Activated CD8-positive, alpha-beta memory T cell treated with anti-CD3 and anti-CD28 coated beads, Interleukin-2, amount 10 ng/mL, durations not matched to agents 7 days and 5 days (primary cell): ENCODE measurements around the gene SEMA6D. TPM values are rescaled to one million over a fixed set of nuclear protein-coding genes. Genes with fewer than 3 reads are reported as not detected.

Experiments
- ATAC-seq: fragments of 150-1000 bp; cut with Tn5 transposase; one replicate; pipeline ENCODE4 v1.10.0; 2021; ENCODE audit warnings: moderate library complexity
- CTCF ChIA-PET: fragments of 350-600 bp; sonication (Branson Sonifier 250); formaldehyde crosslinking; loops from one replicate; lab custom pipeline; 2021; ENCODE audit warnings: antibody characterized with exemption; lab: Charles Lee
- DNase-seq: peaks from one replicate; pipeline ENCODE4 v3.0.0-alpha.2; 2020
- H3K27ac Mint-ChIP-seq: one replicate; pipeline ENCODE4 v1.8.0; 2021; ENCODE audit warnings: mild to moderate bottlenecking, mixed read lengths
- H3K27me3 Mint-ChIP-seq: one replicate; pipeline ENCODE4 v1.8.0; 2021; ENCODE audit warnings: mixed read lengths
- H3K36me3 Mint-ChIP-seq: one replicate; pipeline ENCODE4 v1.8.0; 2021; ENCODE audit warnings: mild to moderate bottlenecking, mixed read lengths
- H3K4me1 Mint-ChIP-seq: one replicate; pipeline ENCODE4 v1.8.0; 2021; ENCODE audit warnings: mixed read lengths
- H3K4me3 Mint-ChIP-seq: one replicate; pipeline ENCODE4 v1.8.0; 2021; ENCODE audit warnings: mild to moderate bottlenecking, moderate library complexity, mixed read lengths
- H3K9me3 Mint-ChIP-seq: one replicate; pipeline ENCODE4 v1.8.0; 2022; ENCODE audit warnings: low read depth, mixed read lengths
- total RNA-seq, 2 experiments: library from RNA; stranded (reverse); gene quantifications; one replicate each; pipeline ENCODE4 v1.2.3, GENCODE V29; 2021

SEMA6D gene
- total RNA-seq, 2 experiments from 2014 or later = not detected

GRCh38 chr15:47742334-47742733 lies 25.0 kb downstream of the SEMA6D start:
- no peak overlapping the region for H3K27ac Mint-ChIP-seq
- peaks cover 3% of the 10 kb centered on the region for H3K9me3 Mint-ChIP-seq
- CTCF ChIA-PET = no interaction called here
- no peaks in the 10 kb centered on the region for H3K27me3 Mint-ChIP-seq
- ATAC-seq = no peak
- H3K4me3 Mint-ChIP-seq = no peak overlapping the region
- H3K36me3 Mint-ChIP-seq = no peaks in the 10 kb centered on the region
- no peaks in the 10 kb centered on the region for H3K4me1 Mint-ChIP-seq
- no peak for DNase-seq

GRCh38 chr15:47742742-47743141 lies 25.4 kb downstream of the SEMA6D start:
- no peak for ATAC-seq
- Mint-ChIP-seq H3K4me1 (no peaks in the 10 kb centered on the region), H3K4me3 (no peak overlapping the region), H3K27me3 (no peaks in the 10 kb centered on the region), H3K36me3 (no peaks in the 10 kb centered on the region), H3K27ac (no peak overlapping the region), H3K9me3 (peaks cover 3% of the 10 kb centered on the region)
- DNase-seq = no peak
- CTCF ChIA-PET = no interaction called here

GRCh38 chr15:47743385-47743784 lies 26.1 kb downstream of the SEMA6D start:
- DNase-seq (no peak), ATAC-seq (no peak)
- Mint-ChIP-seq H3K9me3 (peaks cover 3% of the 10 kb centered on the region), H3K27ac (no peak overlapping the region), H3K4me1 (no peaks in the 10 kb centered on the region), H3K27me3 (no peaks in the 10 kb centered on the region), H3K4me3 (no peak overlapping the region), H3K36me3 (no peaks in the 10 kb centered on the region)
- CTCF ChIA-PET = no interaction called here

- DNase-seq (no peak), ATAC-seq (no peak)
- H3K36me3 Mint-ChIP-seq = no peaks in the 10 kb centered on the region
- no peaks in the 10 kb centered on the region for H3K27me3 Mint-ChIP-seq
- H3K4me1 Mint-ChIP-seq = no peaks in the 10 kb centered on the region
- H3K27ac Mint-ChIP-seq = no peak overlapping the region
- CTCF ChIA-PET = no interaction called here
- H3K9me3 Mint-ChIP-seq = peaks cover 3% of the 10 kb centered on the region
- no peak overlapping the region for H3K4me3 Mint-ChIP-seq
Observed at GRCh38 chr15:47743886-47744285, 26.6 kb downstream of the SEMA6D start.

- H3K9me3 Mint-ChIP-seq = peaks cover 3% of the 10 kb centered on the region
- H3K36me3 Mint-ChIP-seq = no peaks in the 10 kb centered on the region
- DNase-seq (no peak), ATAC-seq (no peak)
- H3K4me3 Mint-ChIP-seq = no peak overlapping the region
- CTCF ChIA-PET = no interaction called here
- H3K27ac Mint-ChIP-seq = no peak overlapping the region
- H3K4me1 Mint-ChIP-seq = no peaks in the 10 kb centered on the region
- H3K27me3 Mint-ChIP-seq = no peaks in the 10 kb centered on the region
Observed at GRCh38 chr15:47744496-47744895, 27.2 kb downstream of the SEMA6D start.

GRCh38 chr15:47744973-47745372 lies 27.7 kb downstream of the SEMA6D start:
- CTCF ChIA-PET = no interaction called here
- ATAC-seq = no peak
- no peaks in the 10 kb centered on the region for H3K4me1 Mint-ChIP-seq

GRCh38 chr15:47746516-47746915 lies 29.2 kb downstream of the SEMA6D start:
- CTCF ChIA-PET = no interaction called here
- DNase-seq (no peak), ATAC-seq (no peak)
- no peaks in the 10 kb centered on the region for H3K27me3 Mint-ChIP-seq
- no peaks in the 10 kb centered on the region for H3K36me3 Mint-ChIP-seq
- no peak overlapping the region for H3K27ac Mint-ChIP-seq
- no peaks in the 10 kb centered on the region for H3K4me1 Mint-ChIP-seq
- no peak overlapping the region for H3K4me3 Mint-ChIP-seq
- H3K9me3 Mint-ChIP-seq = peaks cover 3% of the 10 kb centered on the region

More at GRCh38 chr15:47744973-47745372, 27.7 kb downstream of the SEMA6D start:
- no peak overlapping the region for H3K4me3 Mint-ChIP-seq
- no peak overlapping the region for H3K27ac Mint-ChIP-seq
- no peaks in the 10 kb centered on the region for H3K27me3 Mint-ChIP-seq
- no peak for DNase-seq
- peaks cover 3% of the 10 kb centered on the region for H3K9me3 Mint-ChIP-seq
- H3K36me3 Mint-ChIP-seq = no peaks in the 10 kb centered on the region

GRCh38 chr15:47750030-47750739 lies 32.9 kb downstream of the SEMA6D start:
- Mint-ChIP-seq H3K36me3 (no peaks in the 10 kb centered on the region), H3K27me3 (no peaks in the 10 kb centered on the region), H3K27ac (no peak overlapping the region), H3K9me3 (peaks cover 12% of the 10 kb centered on the region), H3K4me1 (no peaks in the 10 kb centered on the region), H3K4me3 (no peak overlapping the region)
- no peak for ATAC-seq
- no peak for DNase-seq
- CTCF ChIA-PET = no interaction called here

- peaks cover 14% of the 10 kb centered on the region for H3K9me3 Mint-ChIP-seq
- no peaks in the 10 kb centered on the region for H3K27me3 Mint-ChIP-seq
- CTCF ChIA-PET = no interaction called here
- no peaks in the 10 kb centered on the region for H3K36me3 Mint-ChIP-seq
- H3K4me3 Mint-ChIP-seq = no peak overlapping the region
- ATAC-seq (no peak), DNase-seq (no peak)
- H3K4me1 Mint-ChIP-seq = no peaks in the 10 kb centered on the region
- no peak overlapping the region for H3K27ac Mint-ChIP-seq
Observed at GRCh38 chr15:47750740-47751262, 33.5 kb downstream of the SEMA6D start.

- CTCF ChIA-PET = no interaction called here
- peaks cover 17% of the 10 kb centered on the region for H3K9me3 Mint-ChIP-seq
- H3K4me1 Mint-ChIP-seq = no peaks in the 10 kb centered on the region
- no peak overlapping the region for H3K4me3 Mint-ChIP-seq
- no peak overlapping the region for H3K27ac Mint-ChIP-seq
- H3K27me3 Mint-ChIP-seq = no peaks in the 10 kb centered on the region
- H3K36me3 Mint-ChIP-seq = no peaks in the 10 kb centered on the region
- no peak for DNase-seq
- ATAC-seq = no peak
Observed at GRCh38 chr15:47753591-47753990, 36.3 kb downstream of the SEMA6D start.

- Mint-ChIP-seq H3K4me3 (no peak overlapping the region), H3K36me3 (no peaks in the 10 kb centered on the region), H3K4me1 (no peaks in the 10 kb centered on the region), H3K9me3 (peaks cover 17% of the 10 kb centered on the region), H3K27me3 (no peaks in the 10 kb centered on the region), H3K27ac (no peak overlapping the region)
- DNase-seq = no peak
- CTCF ChIA-PET = no interaction called here
- ATAC-seq = no peak
Observed at GRCh38 chr15:47754312-47754711, 37.0 kb downstream of the SEMA6D start.

GRCh38 chr15:47755941-47756340 lies 38.6 kb downstream of the SEMA6D start:
- DNase-seq (no peak), ATAC-seq (no peak)
- H3K4me1 Mint-ChIP-seq = no peaks in the 10 kb centered on the region
- H3K27ac Mint-ChIP-seq = no peak overlapping the region
- H3K9me3 Mint-ChIP-seq = peaks cover 17% of the 10 kb centered on the region
- H3K27me3 Mint-ChIP-seq = no peaks in the 10 kb centered on the region
- no peaks in the 10 kb centered on the region for H3K36me3 Mint-ChIP-seq
- H3K4me3 Mint-ChIP-seq = no peak overlapping the region
- CTCF ChIA-PET = no interaction called here

- H3K4me1 Mint-ChIP-seq = no peaks in the 10 kb centered on the region
- ATAC-seq = no peak
- no peaks in the 10 kb centered on the region for H3K36me3 Mint-ChIP-seq
- no peak overlapping the region for H3K27ac Mint-ChIP-seq
- no peak for DNase-seq
- H3K9me3 Mint-ChIP-seq = peaks cover 17% of the 10 kb centered on the region
- no peaks in the 10 kb centered on the region for H3K27me3 Mint-ChIP-seq
- CTCF ChIA-PET = no interaction called here
- no peak overlapping the region for H3K4me3 Mint-ChIP-seq
Observed at GRCh38 chr15:47756872-47757271, 39.6 kb downstream of the SEMA6D start.

GRCh38 chr15:47757331-47757730 lies 40.0 kb downstream of the SEMA6D start:
- ATAC-seq (no peak), DNase-seq (no peak)
- no peaks in the 10 kb centered on the region for H3K27me3 Mint-ChIP-seq
- no peak overlapping the region for H3K27ac Mint-ChIP-seq
- peaks cover 17% of the 10 kb centered on the region for H3K9me3 Mint-ChIP-seq
- no peaks in the 10 kb centered on the region for H3K4me1 Mint-ChIP-seq
- no peaks in the 10 kb centered on the region for H3K36me3 Mint-ChIP-seq
- H3K4me3 Mint-ChIP-seq = no peak overlapping the region
- CTCF ChIA-PET = no interaction called here
